HG03045 (cell line): ENCODE data around the gene UNK.
"Not testable (repeated sequence)": the region's sequence is repeated elsewhere in the genome, so short reads cannot be mapped to it uniquely, and the experiment has no call there.

Source experiments
- ATAC-seq: cut with Tn5 transposase; IDR thresholded peaks from one replicate; pipeline ENCODE4 v1.9.1; 2021; ENCODE audit warnings: mild to moderate bottlenecking, moderate library complexity; ENCODE audit not compliant: unreplicated experiment

UNK gene

DNA sequence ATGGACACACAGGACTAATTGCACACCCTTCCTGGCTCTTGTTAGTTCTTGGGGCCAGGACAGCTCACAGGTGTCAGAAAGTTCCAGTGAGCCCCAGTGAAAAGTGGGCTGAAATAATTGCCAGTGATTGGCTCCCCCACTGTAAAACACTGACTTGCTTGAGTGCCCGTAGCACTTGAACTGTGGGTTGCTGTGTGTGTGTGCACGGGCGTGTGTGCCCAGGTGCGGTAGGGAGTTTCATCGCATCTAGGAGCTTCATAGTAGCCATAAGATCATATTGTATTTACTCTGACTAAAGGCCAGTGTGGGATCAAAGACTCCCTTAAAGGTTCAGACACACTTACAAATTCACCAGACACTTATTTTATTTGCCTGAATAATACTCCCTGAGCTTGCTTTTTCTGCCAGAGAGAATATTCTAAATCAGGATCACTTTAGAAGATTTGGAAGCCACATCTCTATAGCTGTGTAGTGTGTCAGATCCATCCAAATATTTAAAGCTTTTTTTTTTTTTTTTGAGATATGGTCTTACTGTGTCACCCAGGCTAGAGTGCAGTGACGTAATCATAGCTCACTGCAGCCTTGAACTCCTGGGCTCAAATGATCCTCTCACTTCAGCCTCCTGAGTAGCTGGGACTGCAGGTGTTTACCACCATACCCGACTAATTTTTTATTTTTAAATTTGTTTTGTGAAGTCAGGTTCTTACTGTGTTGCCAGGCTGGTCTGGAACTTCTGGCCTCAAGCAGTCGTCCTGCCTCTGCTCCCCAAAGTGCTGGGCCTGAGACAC, 11.4 kb downstream of the UNK start:
- ATAC-seq = no peak

DNA sequence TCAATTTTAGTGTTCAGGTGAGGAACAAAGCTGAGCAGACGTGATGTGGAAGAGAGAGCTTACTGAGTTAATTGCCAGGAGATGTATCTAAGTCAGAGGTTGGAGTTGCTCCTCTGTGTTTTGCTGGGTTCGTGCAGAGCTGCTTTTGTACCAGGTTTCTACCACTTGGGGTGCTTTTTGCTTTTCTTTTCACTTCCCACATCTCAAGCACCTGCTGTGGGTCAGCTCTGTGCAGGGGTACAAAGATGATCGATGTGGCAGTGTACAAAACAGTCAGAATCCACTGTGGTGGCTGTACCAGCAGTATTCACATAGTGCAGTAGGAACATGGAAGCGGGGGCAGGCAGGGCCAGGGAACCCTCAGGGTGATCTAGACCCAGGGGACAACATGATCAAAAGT, 14.8 kb downstream of the UNK start:
- ATAC-seq = no peak

DNA sequence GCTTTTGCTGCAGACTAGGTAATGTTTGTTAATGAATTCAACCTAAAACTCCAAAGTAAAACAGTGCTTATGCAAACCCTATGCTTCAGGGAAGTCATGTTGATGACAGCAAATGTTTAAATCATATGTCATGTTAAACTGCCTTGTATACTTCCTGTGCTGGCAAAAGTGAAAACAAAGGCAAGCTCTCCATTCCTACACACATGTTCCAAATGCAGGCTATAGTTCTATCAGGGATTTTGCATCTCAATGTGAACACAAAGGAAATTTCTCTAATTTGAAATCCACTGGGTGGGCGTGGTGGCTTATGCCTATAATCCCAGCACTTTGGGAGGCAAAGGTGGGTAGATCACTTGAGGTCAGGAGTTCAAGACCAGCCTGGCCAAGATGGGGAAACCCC, 19.3 kb downstream of the UNK start:
- no peak for ATAC-seq

DNA sequence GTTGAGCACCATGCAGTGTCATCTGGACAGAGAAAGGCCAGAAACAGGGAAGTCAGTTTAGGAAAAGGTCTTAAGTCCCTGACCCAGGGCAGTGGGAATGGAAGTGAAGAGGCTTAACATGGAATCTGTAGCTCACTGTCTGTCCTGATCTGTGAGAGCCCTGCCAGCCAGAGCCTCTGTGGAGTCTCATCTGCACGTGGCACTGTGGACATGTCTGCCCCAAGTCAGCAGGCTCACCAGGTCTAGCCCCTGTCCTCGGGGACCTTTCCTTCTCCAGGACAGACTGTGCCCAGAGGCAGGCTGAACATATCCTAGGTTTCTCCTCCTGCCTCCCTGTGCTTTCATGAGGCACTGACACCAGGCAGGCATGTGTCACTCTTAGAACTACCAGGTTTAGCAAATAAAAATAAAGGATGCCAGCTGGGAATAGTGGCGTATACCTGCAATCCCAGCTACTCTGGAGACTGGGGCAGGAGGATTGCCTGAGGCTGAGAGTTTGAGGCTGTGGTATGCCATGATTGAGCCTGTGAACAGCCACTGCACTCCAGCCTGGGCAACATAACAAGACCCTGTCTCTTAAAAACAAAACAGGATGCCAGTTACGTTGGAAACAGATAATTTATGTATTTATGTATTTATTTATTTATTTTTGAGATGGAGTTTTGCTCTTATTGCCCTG, 22.4 kb downstream of the UNK start:
- no peak for ATAC-seq

DNA sequence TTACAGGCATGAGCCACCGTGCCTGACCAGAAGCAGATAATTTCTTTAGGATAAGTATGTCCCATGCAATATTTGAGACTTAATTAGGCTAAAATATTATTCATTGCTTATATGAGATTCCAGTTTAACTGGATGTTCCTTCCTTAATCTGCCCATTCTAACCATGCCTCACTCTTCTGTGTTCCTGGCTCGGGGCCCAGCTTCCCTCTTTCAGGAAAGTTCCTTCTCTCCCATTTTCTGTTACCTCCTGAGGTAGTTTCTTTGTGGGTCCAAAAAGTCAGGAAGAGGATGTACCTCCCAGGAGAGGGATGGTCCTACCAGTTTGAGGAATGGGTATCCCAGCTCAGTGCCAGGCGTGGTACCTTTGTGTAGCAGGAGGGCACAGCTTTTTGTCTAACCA, 23.3 kb downstream of the UNK start:
- no peak for ATAC-seq

DNA sequence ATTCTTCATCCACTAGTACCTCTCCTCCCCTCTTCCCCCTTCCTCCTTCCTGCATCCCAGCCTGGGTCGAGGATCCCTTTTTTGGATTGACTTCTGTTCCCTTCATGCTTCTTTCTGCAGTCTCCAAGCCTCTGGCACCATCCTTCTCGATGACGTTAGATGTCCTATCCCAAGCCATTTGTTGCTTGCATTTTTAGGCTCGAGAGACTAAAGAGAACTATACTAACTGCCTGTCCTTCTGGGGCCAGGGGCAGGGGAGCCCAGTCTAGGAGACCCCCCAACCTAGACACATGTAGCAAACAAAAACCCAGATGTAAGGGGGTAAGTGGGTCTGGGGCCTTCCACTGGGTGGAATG, 23.9 kb downstream of the UNK start:
- no peak for ATAC-seq

DNA sequence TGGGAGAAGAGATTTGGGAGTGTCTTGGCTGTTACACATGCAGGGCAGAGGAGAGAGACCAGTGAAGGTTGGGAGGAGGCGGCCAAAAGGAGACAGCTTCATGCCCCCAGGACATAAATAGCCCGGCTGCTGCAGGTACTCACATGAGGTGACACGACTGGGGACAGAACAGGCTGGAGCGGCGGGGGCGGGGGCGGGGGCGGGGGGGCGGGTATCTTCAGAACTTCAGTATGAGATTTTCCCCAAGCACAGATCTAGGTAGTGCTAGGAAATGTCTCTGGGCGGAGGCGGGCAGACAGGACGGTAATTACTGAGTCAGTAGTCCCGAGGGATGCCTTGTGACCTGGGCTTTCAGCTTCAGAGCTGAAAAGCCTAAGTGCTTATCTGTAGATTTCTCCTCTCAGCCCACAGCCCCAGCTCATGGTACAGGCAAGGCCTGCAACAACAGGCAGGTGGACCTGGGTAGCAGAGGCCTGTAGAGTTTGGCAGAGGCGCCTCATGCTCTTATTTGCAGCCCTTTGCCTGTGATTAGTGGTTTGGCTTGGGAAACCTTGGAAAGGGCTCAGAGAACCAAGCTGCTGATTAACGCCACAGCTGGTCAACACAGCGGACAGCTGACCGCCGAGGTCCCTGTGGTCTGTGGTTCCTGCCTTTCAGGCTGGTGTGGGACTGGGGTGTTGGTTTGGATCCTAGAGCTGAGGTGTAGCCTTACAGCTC, 24.5 kb downstream of the UNK start:
- no peak for ATAC-seq

DNA sequence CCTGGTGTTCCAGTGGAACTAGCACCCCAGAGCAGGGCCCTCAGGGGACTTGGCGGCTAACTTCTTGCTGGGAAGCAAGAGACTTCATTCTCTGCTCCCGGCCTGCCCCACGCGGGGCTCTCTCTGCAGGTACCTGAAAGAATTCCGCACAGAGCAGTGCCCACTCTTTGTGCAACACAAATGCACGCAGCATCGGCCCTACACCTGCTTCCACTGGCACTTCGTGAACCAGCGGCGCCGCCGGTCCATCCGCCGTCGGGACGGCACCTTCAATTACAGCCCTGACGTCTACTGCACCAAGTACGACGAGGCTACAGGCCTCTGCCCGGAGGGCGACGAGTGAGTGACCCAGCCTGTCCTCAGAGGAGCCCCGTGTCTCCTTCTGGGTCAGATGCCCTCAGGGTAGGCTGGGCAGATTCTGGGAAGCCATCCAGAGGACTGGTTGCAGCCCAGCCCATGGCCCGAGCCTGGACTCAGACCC, 25.1 kb downstream of the UNK start:
- no peak for ATAC-seq

DNA sequence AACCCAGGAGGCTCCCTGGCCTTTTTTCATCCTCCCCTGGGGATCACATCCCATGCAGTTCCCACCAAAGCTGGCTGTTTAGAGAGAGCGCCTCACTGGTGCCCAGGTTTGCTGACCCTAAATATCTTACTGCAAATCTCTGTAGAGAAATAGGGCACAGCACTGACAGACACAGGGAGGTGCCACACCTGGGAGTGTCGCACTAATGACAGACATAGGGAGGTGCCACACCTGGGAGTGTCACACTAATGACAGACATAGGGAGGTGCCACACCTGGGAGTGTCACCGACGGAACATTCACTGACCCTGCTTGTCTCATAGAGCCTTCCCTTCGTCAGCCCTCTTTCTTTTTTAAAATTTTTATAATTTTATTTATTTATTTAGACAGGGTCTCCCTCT, 25.6 kb downstream of the UNK start:
- ATAC-seq = no peak

DNA sequence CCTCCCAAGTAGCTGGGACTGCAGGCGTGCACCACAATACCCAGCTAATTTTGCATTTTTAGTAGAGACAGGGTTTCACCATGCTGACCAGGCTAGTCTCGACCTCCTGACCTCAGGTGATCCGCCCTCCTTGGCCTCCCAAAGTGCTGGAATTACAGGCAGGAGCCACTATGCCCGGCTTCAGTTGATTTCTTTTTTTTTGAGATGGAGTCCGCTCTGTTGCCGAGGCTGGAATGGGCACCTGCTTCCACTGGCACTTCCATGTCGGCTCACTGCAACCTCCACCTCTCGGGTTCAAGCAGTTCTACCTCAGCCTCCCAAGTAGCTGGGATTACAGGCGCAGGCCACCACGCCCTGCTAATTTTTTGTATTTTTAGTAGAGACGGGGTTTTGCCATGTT, 26.1 kb downstream of the UNK start:
- ATAC-seq = not testable (repeated sequence)

DNA sequence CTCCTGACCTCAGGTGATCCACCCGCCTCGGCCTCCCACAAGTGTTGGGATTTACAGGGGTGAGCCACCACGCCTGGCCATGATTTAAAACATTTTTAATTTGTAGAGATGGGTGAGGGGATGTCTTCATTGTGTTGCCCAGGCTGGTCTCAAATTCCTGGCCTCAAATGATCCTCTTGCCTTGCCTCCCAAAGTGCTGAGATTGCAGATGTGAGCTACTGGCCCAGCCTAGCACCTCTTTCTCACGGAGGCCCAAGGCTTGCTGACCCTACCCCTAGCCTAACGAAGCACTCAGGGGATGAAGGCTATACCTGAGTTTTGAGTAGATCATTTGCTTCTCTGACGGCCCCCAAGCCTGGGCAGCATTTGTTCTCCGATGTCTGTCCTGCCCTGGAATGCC, 26.6 kb downstream of the UNK start:
- ATAC-seq = no peak

DNA sequence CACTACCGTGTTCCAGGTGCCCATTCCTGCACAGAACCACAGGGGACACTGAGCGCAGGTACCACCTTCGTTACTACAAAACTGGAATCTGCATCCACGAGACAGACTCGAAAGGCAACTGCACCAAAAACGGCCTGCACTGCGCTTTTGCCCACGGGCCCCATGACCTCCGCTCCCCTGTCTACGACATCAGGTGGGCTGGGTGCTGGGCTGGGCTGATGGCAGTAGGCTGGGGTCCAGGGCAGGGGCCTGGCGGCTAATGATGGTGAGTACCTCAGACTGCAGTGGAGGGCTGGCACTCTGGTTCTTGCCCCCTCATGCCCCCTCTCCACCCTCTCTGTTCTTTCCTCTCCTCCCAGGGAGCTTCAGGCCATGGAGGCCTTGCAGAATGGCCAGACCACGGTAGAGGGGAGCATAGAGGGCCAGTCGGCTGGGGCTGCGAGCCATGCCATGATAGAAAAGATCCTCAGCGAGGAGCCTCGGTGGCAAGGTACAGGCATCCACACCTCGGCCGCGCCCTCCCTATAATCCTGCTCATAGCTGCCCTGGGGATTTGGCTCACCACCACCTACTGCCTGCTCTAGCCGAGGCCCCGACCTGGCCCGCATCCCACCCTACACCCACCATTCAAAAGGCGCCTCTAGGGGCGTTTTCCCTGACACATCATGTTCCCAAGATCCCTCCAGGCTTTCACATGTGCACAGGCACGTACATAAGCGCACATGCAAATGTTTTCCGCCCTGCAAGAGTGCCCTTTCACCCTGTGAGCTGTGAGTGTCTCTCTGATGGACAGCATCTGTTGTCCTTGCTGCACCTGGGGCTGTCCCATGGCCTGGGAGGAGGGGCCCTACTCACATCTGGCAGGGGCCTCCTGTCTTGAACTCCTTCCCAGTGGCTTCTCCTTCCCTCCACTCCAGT, 27.7 kb downstream of the UNK start:
- no peak for ATAC-seq

DNA sequence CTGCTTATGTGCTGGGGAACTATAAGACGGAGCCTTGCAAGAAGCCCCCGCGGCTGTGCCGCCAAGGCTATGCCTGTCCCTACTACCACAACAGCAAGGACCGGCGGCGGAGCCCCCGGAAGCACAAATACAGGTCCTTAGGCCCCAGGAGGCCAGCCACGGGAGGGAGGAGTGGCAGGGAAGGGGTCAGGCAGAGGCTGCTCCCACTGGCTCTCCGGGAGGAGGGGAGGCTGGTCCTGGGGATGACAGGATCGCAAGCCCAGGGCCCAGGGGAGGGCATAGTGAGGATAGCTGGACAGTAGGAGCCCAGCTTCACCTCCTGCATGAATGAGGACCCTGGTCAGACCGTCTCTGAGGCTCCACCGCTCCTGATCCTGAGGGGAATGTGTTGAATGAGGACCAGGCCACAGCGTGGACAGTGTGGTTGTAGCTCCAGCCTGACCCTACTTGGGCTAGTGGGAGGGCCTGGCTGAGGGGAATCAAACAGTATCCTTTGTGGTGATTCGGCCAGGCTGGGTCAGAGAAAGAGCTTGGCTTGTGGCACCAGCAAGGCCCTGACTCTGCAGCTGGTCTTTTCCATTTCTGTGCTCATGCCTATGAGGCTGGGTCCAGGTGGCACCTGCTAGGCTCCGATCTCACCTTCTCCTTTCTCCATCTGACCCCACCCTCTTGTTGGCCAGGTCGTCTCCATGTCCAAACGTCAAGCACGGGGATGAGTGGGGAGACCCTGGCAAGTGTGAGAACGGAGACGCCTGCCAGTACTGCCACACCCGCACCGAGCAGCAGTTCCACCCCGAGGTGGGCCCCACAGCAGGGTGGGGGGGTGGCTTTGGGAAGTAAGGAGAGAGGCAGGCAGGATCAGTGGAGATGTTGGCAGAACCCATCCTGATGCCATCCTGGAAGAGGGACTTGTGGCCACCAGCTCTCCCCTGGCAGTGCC, 28.7 kb downstream of the UNK start:
- no peak for ATAC-seq

DNA sequence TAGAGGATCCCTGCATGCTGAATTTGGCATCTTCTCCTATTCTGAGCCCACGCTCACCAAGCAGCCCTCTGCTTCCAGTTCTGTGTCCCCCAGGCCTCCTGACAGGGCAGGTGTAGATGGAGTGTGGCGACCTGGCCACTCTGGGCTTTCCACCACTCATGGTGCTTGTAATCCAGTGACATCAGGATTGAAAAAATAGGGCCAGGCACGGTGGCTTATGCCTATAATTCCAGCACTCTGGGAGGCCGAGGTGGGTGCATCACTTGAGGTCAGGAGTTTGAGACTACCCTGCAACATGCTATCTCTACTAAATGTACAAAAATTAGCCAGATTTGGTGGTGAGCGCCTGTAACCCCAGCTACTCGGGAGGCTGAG, 29.4 kb downstream of the UNK start:
- no peak for ATAC-seq

DNA sequence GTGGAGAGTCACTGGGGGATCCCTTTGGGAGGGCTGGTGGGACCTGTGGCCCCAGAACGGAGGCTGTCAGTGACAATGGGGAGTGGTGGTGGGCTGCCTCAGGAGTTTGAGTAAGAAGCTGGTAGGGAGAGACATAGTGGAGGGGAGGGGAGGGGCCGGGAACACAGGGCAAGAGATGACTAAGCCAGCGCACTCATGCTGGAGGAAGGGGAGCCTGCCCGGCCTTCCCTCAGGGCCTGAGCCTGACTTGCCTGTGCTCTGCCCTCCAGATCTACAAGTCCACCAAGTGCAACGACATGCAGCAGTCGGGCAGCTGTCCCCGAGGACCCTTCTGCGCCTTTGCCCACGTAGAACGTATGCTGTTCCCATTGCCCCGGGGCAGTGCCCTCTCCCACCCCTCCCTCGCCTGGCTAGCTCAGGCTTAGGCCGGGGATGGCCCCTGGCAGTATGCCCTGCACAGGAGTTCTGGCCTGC, 30.3 kb downstream of the UNK start:
- ATAC-seq = no peak

DNA sequence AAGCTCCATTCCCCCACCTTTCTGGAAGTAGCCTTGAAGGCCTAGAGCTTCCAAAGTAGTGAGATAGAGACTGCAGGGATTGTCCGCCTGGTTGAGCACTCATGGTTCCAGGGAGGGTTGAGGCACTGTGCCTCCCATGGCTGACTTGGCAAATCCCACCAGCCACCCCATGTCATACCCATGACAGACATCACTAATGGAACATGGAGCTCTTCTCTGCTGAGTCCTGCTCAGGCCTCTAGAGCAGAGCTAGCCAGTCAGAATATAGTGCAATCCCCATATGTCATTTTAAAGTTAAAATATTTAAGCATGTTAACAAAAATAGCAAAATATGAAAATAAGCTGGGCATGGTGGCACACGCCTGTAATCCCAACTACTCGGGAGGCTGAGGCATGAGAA, 30.8 kb downstream of the UNK start:
- no peak for ATAC-seq

DNA sequence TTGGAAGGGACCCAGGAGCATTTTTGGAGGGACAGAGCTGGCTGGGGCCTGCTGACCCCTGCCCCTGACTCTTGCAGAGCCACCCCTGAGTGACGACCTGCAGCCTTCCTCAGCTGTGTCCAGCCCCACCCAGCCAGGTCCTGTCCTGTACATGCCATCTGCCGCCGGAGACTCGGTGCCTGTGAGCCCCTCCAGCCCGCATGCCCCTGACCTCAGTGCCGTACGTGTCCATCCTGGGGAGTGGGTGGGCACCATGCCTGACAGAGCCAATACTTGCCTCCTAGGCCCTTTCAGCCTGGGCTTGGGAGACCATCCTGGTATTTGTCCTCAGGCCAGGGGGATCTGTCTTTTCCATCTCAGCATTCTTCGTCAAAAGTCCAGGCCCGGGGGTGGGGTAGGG, 32.1 kb downstream of the UNK start:
- no peak for ATAC-seq

DNA sequence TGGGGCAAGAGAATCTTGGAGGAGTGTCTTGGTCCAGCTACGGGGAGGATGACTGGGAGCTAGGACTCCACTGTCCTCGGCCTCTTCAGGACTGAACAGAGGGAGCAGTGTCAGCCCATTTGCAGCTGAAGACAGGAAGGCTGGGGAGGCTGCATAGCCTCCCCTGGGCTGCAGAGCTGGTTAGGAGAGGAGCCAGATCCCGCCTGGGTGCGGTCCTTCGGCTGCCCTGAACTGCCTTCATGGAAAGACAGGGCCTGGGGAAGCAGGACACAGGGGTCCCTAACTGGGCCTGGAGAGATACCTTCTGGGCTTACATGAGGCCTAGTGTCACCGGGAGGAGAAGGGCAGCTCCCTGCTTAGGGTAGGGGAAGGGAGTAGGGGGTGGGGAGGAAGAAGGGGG, 33.0 kb downstream of the UNK start:
- no peak for ATAC-seq

DNA sequence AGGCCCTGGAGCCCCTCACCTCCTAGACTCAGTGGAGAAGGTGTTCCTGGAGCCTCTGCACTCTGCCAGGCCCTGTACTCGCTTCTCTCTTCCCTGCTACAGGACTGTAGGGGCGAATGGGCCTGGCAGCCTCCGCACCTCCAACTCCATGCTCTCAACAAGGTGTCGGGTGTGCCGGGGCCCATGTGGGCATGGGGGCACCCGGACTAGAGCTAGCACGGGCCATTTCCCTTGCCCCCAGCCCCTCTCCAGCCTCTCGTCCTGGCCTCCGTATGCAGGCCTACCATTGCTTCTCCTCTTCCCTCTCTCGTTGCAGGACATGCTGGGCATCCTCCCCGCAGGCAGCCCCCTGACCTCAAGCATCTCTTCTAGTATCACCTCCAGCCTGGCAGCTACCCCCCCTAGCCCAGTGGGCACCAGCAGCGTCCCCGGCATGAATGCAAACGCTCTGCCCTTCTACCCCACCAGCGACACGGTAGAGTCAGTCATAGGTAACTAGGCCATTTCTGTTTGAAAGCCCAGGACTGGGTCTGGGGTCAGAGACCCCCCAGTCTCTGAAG, 33.8 kb downstream of the UNK start:
- ATAC-seq = no peak
